Measurements from ENCODE around the gene SORCS2. TPM values are rescaled to one million over a fixed set of nuclear protein-coding genes. Genes with fewer than 3 reads are reported as not detected.

Gene SORCS2
- total and polyA plus RNA-seq, 2 donors (not counting 1 experiment from before 2014, with no cell fraction given) = not detected

- 82% methylated on average over 7 of the region's 8 CpGs for WGBS (ENCODE audit: insufficient coverage)
- H3K27me3 Mint-ChIP-seq = peaks cover 31% of the 10 kb centered on the region
- Histone ChIP-seq H3K4me2 (replicated peaks; ENCODE audit: low read depth, low read length, poor library complexity, severe bottlenecking) (no peak overlapping the region), H3K36me3 (replicated peaks in 1 of 2; ENCODE audit: control extremely low read depth in 1 of 2, control insufficient read depth in 1 of 2, extremely low read depth in 1 of 2, insufficient read depth in 2 of 2, low read length in 1 of 2) (no peaks in the 10 kb centered on the region), H2AFZ (ENCODE audit: insufficient read depth, low read depth, low read length, poor library complexity, severe bottlenecking) (no peak overlapping the region), H3K4me1 (ENCODE audit: control insufficient read depth in 2 of 2, insufficient read depth in 2 of 2, low read length in 2 of 2) (no peaks in the 10 kb centered on the region), H3K79me2 (ENCODE audit: control insufficient read depth, insufficient read depth, low read length) (no peaks in the 10 kb centered on the region), H3K27ac (ENCODE audit: low read length in 2 of 2) (no peak overlapping the region), H3K4me3 (ENCODE audit: control extremely low read depth in 1 of 5, extremely low read depth in 1 of 5, insufficient read depth in 1 of 5, low read depth in 2 of 5, low read length in 4 of 5) (no peak overlapping the region), H3K9ac (ENCODE audit: low read length) (no peak overlapping the region), H3K9me3 (ENCODE audit: control extremely low read depth in 1 of 3, control insufficient read depth in 2 of 3, insufficient read depth in 1 of 3, low read length in 2 of 3) (no peaks in the 10 kb centered on the region), H4K20me1 (ENCODE audit: control insufficient read depth, insufficient read depth, low read length, poor library complexity, severe bottlenecking) (no peaks in the 10 kb centered on the region), H3K27me3 (replicated peaks in 1 of 4; ENCODE audit: control extremely low read depth in 1 of 4, control insufficient read depth in 3 of 4, insufficient read depth in 4 of 4, low read length in 3 of 4) (peaks cover 0 to 2% (median 0%) of the 10 kb centered on the region in 4 experiments)
- POLR2A ChIA-PET = no interaction called here
- H3K4me1 Mint-ChIP-seq = no peaks in the 10 kb centered on the region
- H3K27ac Mint-ChIP-seq = no peak overlapping the region
- CTCF ChIA-PET = no interaction called here
- no peaks in the 10 kb centered on the region for H3K9me3 Mint-ChIP-seq (ENCODE audit: insufficient read depth)
- no peak overlapping the region for H3K4me3 Mint-ChIP-seq
- intact Hi-C loops (cut with micrococcal nuclease) = no loop called here
- TF ChIP-seq EZH2 (IDR thresholded peaks at IDR 0.05; ENCODE audit: borderline replicate concordance, insufficient read depth, low read depth, low read length, poor library complexity, severe bottlenecking) = no peak
- no peak for TF ChIP-seq CTCF (IDR thresholded peaks at IDR 0.05)
- no peak for ATAC-seq (ENCODE audit: low read depth)
- no peak for DNase-seq
Observed at GRCh38 chr4:7157666-7158065, 34.7 kb upstream of the SORCS2 start.

DNA sequence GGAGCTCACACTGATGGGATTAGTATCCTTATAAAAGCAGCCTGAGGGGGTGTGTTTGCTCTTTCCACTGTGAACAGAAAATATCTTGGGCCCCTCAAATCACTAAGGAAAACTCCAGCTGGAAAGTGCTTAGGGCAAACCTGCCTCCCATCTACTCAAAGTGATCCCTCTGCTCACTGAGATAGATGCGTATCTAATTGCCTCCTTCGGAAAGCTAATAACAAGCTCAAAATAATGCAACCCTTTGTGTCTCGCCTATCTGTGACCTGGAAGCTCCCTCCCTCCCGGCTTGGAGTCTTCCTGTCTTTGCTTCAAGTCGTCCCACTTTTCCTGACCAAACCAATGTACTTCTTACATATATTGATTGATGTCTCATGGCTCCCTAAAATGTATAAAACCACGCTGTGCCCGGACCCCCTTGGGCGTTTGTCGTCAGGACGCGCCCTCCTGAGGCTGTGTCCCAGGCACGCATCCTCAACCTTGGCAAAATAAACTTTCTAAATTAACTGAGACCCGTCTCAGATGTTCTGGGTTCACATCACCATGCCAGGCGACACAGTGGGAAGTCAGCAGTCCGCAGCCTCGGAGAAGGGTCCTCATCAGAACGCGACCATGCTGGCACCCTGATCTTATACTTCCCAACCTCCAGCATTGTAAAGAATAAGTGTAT is 34.1 kb upstream of the SORCS2 start:
- Histone ChIP-seq H3K4me1 (ENCODE audit: control insufficient read depth in 2 of 2, insufficient read depth in 2 of 2, low read length in 2 of 2) (no peaks in the 10 kb centered on the region), H3K9me3 (ENCODE audit: control extremely low read depth in 1 of 3, control insufficient read depth in 2 of 3, insufficient read depth in 1 of 3, low read length in 2 of 3) (no peaks in the 10 kb centered on the region), H2AFZ (ENCODE audit: insufficient read depth, low read depth, low read length, poor library complexity, severe bottlenecking) (no peak overlapping the region), H3K4me2 (replicated peaks; ENCODE audit: low read depth, low read length, poor library complexity, severe bottlenecking) (no peak overlapping the region), H3K79me2 (ENCODE audit: control insufficient read depth, insufficient read depth, low read length) (no peaks in the 10 kb centered on the region), H3K9ac (ENCODE audit: low read length) (no peak overlapping the region), H3K27me3 (replicated peaks in 1 of 4; ENCODE audit: control extremely low read depth in 1 of 4, control insufficient read depth in 3 of 4, insufficient read depth in 4 of 4, low read length in 3 of 4) (peaks cover 0 to 2% (median 0%) of the 10 kb centered on the region in 4 experiments), H3K36me3 (replicated peaks in 1 of 2; ENCODE audit: control extremely low read depth in 1 of 2, control insufficient read depth in 1 of 2, extremely low read depth in 1 of 2, insufficient read depth in 2 of 2, low read length in 1 of 2) (no peaks in the 10 kb centered on the region), H4K20me1 (ENCODE audit: control insufficient read depth, insufficient read depth, low read length, poor library complexity, severe bottlenecking) (no peaks in the 10 kb centered on the region), H3K27ac (ENCODE audit: low read length in 2 of 2) (no peak overlapping the region), H3K4me3 (ENCODE audit: control extremely low read depth in 1 of 5, extremely low read depth in 1 of 5, insufficient read depth in 1 of 5, low read depth in 2 of 5, low read length in 4 of 5) (no peak overlapping the region)
- no peak for DNase-seq
- Mint-ChIP-seq H3K4me1 (no peaks in the 10 kb centered on the region), H3K27me3 (peaks cover 31% of the 10 kb centered on the region), H3K9me3 (ENCODE audit: insufficient read depth) (no peaks in the 10 kb centered on the region), H3K4me3 (no peak overlapping the region), H3K27ac (no peak overlapping the region)
- ChIA-PET POLR2A (no interaction called here), CTCF (no interaction called here)
- 80% methylated on average over 15 of the region's 18 CpGs for WGBS (ENCODE audit: insufficient coverage)
- intact Hi-C loops (cut with micrococcal nuclease) = no loop called here
- no peak for ATAC-seq (ENCODE audit: low read depth)
- TF ChIP-seq CTCF (IDR thresholded peaks at IDR 0.05) (no peak), EZH2 (IDR thresholded peaks at IDR 0.05; ENCODE audit: borderline replicate concordance, insufficient read depth, low read depth, low read length, poor library complexity, severe bottlenecking) (no peak)
